Urothelium cell line (cell line): ENCODE results near the gene CERS3.
"Not testable (repeated sequence)": the region's sequence is repeated elsewhere in the genome, so short reads cannot be mapped to it uniquely, and the experiment has no call there.

ENCODE experiments used
- DNase-seq: peaks from one replicate; pipeline ENCODE4 v3.0.0; 2011; ENCODE audit warnings: low spot score, mixed read lengths
- FAIRE-seq: peaks from 2 replicates; lab custom pipeline; 2011; peaks lifted over from hg19 to GRCh38; lab: Jason Lieb, UNC

The CERS3 gene

GRCh38 chr15:100468285-100468684, 60.5 kb downstream of the CERS3 start:
- no peak for FAIRE-seq
- DNase-seq: peak; percentile 15

GRCh38 chr15:100466073-100466472, 62.7 kb downstream of the CERS3 start:
- DNase-seq (no peak), FAIRE-seq (no peak)

GRCh38 chr15:100464888-100465287, 63.9 kb downstream of the CERS3 start:
- DNase-seq (no peak), FAIRE-seq (no peak)

GRCh38 chr15:100464256-100464655, 64.5 kb downstream of the CERS3 start:
- no peak for FAIRE-seq
- DNase-seq: no peak

- FAIRE-seq (no peak), DNase-seq (no peak)
Measured at GRCh38 chr15:100463515-100463914, 65.2 kb downstream of the CERS3 start.

GRCh38 chr15:100461049-100461448, 67.7 kb downstream of the CERS3 start:
- no peak for DNase-seq
- no peak for FAIRE-seq

- FAIRE-seq: no peak
- DNase-seq: no peak
Measured at GRCh38 chr15:100457201-100457600, 71.5 kb downstream of the CERS3 start.

- FAIRE-seq (no peak), DNase-seq (no peak)
Measured at GRCh38 chr15:100454148-100454547, 74.6 kb downstream of the CERS3 start.

GRCh38 chr15:100448481-100448880, 80.3 kb downstream of the CERS3 start:
- DNase-seq: no peak
- FAIRE-seq: no peak

- FAIRE-seq: not testable (repeated sequence)
Measured at GRCh38 chr15:100441063-100441462, 87.7 kb downstream of the CERS3 start.

GRCh38 chr15:100439514-100439913, 89.2 kb downstream of the CERS3 start:
- FAIRE-seq: no peak
- no peak for DNase-seq

More at GRCh38 chr15:100441063-100441462, 87.7 kb downstream of the CERS3 start:
- not testable (repeated sequence) for DNase-seq

GRCh38 chr15:100438570-100438969, 90.2 kb downstream of the CERS3 start:
- FAIRE-seq: no peak
- DNase-seq: no peak

- no peak for FAIRE-seq
- no peak for DNase-seq
Measured at GRCh38 chr15:100437261-100437660, 91.5 kb downstream of the CERS3 start.

- DNase-seq (no peak), FAIRE-seq (no peak)
Measured at GRCh38 chr15:100434561-100434960, 94.2 kb downstream of the CERS3 start.

- DNase-seq (no peak), FAIRE-seq (no peak)
Measured at GRCh38 chr15:100434038-100434437, 94.7 kb downstream of the CERS3 start.

GRCh38 chr15:100433304-100433703, 95.4 kb downstream of the CERS3 start:
- DNase-seq (no peak), FAIRE-seq (no peak)

GRCh38 chr15:100430411-100430810, 98.3 kb downstream of the CERS3 start:
- DNase-seq (no peak), FAIRE-seq (no peak)

GRCh38 chr15:100429116-100429728, 99.5 kb downstream of the CERS3 start:
- DNase-seq: no peak
- FAIRE-seq: no peak

GRCh38 chr15:100426937-100427336, 101.8 kb downstream of the CERS3 start:
- no peak for DNase-seq
- no peak for FAIRE-seq

GRCh38 chr15:100405179-100405578, 123.6 kb downstream of the CERS3 start:
- DNase-seq: no peak
- no peak for FAIRE-seq

- DNase-seq (no peak), FAIRE-seq (no peak)
Measured at GRCh38 chr15:100400996-100401395, 127.8 kb downstream of the CERS3 start.

GRCh38 chr15:100394736-100395440, 133.9 kb downstream of the CERS3 start:
- FAIRE-seq (no peak), DNase-seq (no peak)

- no peak for DNase-seq
Measured at GRCh38 chr15:100393008-100393407, 135.7 kb downstream of the CERS3 start.

More at GRCh38 chr15:100393008-100393407, 135.7 kb downstream of the CERS3 start:
- FAIRE-seq: no peak
